K562 (cell line): ENCODE measurements around the gene C1QTNF5. TPM values are rescaled to one million over a fixed set of nuclear protein-coding genes. Genes with fewer than 3 reads are reported as not detected.

Experiments
- E2F5 ChIP-seq: sonication (generic); formaldehyde crosslinking; IDR thresholded peaks from 2 replicates; pipeline ENCODE4 v1.8.0; 2022; ENCODE audit warnings: mild to moderate bottlenecking, missing genetic modification reagents
- FOXP4 ChIP-seq: sonication (generic); formaldehyde crosslinking; IDR thresholded peaks from 2 replicates; pipeline ENCODE4 v1.8.0; 2022; ENCODE audit warnings: mild to moderate bottlenecking, missing genetic modification reagents, borderline replicate concordance
- HNRNPL ChIP-seq: fragments of 200-400 bp; formaldehyde crosslinking; IDR thresholded peaks from 2 replicates; pipeline ENCODE4 v1.6.1; 2017; ENCODE audit warnings: low read depth, mild to moderate bottlenecking, low read length
- NCOR1 ChIP-seq: fragments of 450-650 bp; IDR thresholded peaks from 2 replicates; pipeline ENCODE4 v1.6.1; 2016; ENCODE audit warnings: mild to moderate bottlenecking, moderate library complexity
- NKRF ChIP-seq: fragments of 450-650 bp; IDR thresholded peaks from 2 replicates; pipeline ENCODE4 v1.6.1; 2016; ENCODE audit warnings: borderline replicate concordance
- POLR2A ChIP-seq: fragments of 450-650 bp; conservative IDR thresholded peaks from 2 replicates; pipeline ENCODE4 v1.6.1; 2016
- POLR2AphosphoS2 ChIP-seq: IDR thresholded peaks from 2 replicates; pipeline ENCODE4 v1.6.1; 2012; ENCODE audit warnings: low read length, improper control_type of control experiment
- SMC3 ChIP-seq: conservative IDR thresholded peaks from 2 replicates; pipeline ENCODE4 v1.6.1; 2011; ENCODE audit warnings: low read depth, low read length, improper control_type of control experiment; ENCODE audit not compliant: insufficient read depth
- TFAP4 ChIP-seq: sonication (generic); formaldehyde crosslinking; IDR thresholded peaks from 2 replicates; pipeline ENCODE4 v1.8.0; 2022; ENCODE audit warnings: missing genetic modification reagents, mild to moderate bottlenecking, moderate library complexity, borderline replicate concordance
- ZBTB12 ChIP-seq: fragments of 250-450 bp; sonication (Bioruptor Pico); IDR thresholded peaks from 2 replicates; pipeline ENCODE4 v1.4.0; 2020
- ZBTB9 ChIP-seq: fragments of 450-650 bp; formaldehyde crosslinking; IDR thresholded peaks from 2 replicates; pipeline ENCODE4 v1.4.0; 2020; ENCODE audit warnings: mild to moderate bottlenecking, moderate library complexity
- ZNF277 ChIP-seq: fragments of 250-450 bp; sonication (Bioruptor Pico); IDR thresholded peaks from 2 replicates; pipeline ENCODE4 v1.8.0; 2022; ENCODE audit warnings: inconsistent platforms, mild to moderate bottlenecking, moderate library complexity, borderline replicate concordance
- ZNF431 ChIP-seq: sonication (generic); formaldehyde crosslinking; IDR thresholded peaks from 2 replicates; pipeline ENCODE4 v1.8.0; 2022; ENCODE audit warnings: mild to moderate bottlenecking, missing genetic modification reagents
- ZNF449 ChIP-seq: fragments of 250-450 bp; sonication (Bioruptor Pico); IDR thresholded peaks from 2 replicates; pipeline ENCODE4 v1.8.0; 2022; ENCODE audit warnings: moderate library complexity, mild to moderate bottlenecking, inconsistent platforms
- polyA plus RNA-seq, 8 experiments: library from polyadenylated mRNA; depleted of rRNA in 4 of 8; stranded (reverse) in 5 of 8; unstranded in 3 of 8; fragments of >200 nt; fragmentation: Nextera tagmentation in 2 of 8; fragmentation: Illumina TruSeq in 1 of 8; extraction: Ambion mirVana in 2 of 8; extraction: Trizol in 1 of 8; gene quantifications; 2 replicates each; pipeline versions ENCODE4 v1.2.1 to v1.2.3, GENCODE V29; 2011 to 2014; ENCODE audit warnings: inconsistent platforms in 1 of 8, missing spikeins in 1 of 8
- total RNA-seq, 7 experiments: library from RNA; depleted of rRNA in 6 of 7; stranded (reverse); fragments of >200 nt in 6 of 7; fragmentation: Illumina TruSeq in 2 of 7; extraction: Trizol in 2 of 7; gene quantifications; 2 replicates each; pipeline versions ENCODE4 v1.2.1 to v1.2.3, GENCODE V29; 2011 to 2021; ENCODE audit warnings: low replicate concordance in 1 of 7

C1QTNF5 gene
- total and polyA plus RNA-seq, 9 of the 15 experiments (the other 6 are each of a cell fraction or from before 2014, with no cell fraction given), result 0.07 to 0.76 (median 0.24) TPM; not detected in 1

GRCh38 chr11:119316729-119317591, 23.7 kb downstream of the C1QTNF5 start, which contains the start of gene MCAM (continued):
- TF ChIP-seq ZBTB12 (CRISPR knock-in tag), result no peak
- TF ChIP-seq SMC3, result no peak
- no peak for TF ChIP-seq NKRF
- no peak for TF ChIP-seq E2F5 (CRISPR knock-in tag)
- no peak for TF ChIP-seq ZNF431 (CRISPR knock-in tag)
- peak; percentile 32 for TF ChIP-seq TFAP4 (CRISPR knock-in tag)
- peak; percentile 78 for TF ChIP-seq POLR2A
- TF ChIP-seq ZNF277 (CRISPR knock-in tag), result no peak
- no peak for TF ChIP-seq ZBTB9 (CRISPR knock-in tag)
- no peak for TF ChIP-seq ZNF449 (CRISPR knock-in tag)
- no peak for TF ChIP-seq POLR2AphosphoS2
- TF ChIP-seq NCOR1, result no peak
- TF ChIP-seq HNRNPL, result no peak
- TF ChIP-seq FOXP4 (CRISPR knock-in tag), result 0 out of 2 replicates have a peak, but pooled peaks have one; percentile 70
